Peyer's patch (tissue), 4 donors: Measurements from ENCODE around the gene ALB.

ENCODE experiments used
- POLR2A ChIP-seq, 2 donors: fragments of 450-650 bp; IDR thresholded peaks; one replicate each; pipeline ENCODE4 v1.5.1; 2017; ENCODE audit warnings: antibody characterized with exemption in 2 of 2, mild to moderate bottlenecking in 2 of 2, moderate library complexity in 2 of 2
- TF ChIP-seq, protein P1 (sequence below), 6 experiments: fragments of 450-650 bp in 4 of 6; fragments of 200-600 bp in 2 of 6; sonication (generic) in 1 of 6; IDR thresholded peaks; one replicate each; pipeline ENCODE4 v1.5.1; 2017 to 2019; ENCODE audit warnings: antibody characterized with exemption in 6 of 6, mild to moderate bottlenecking in 3 of 6, moderate library complexity in 1 of 6

- TF ChIP-seq POLR2A (IDR thresholded peaks at IDR 0.05), result no peak
- TF ChIP-seq, protein P1, sequence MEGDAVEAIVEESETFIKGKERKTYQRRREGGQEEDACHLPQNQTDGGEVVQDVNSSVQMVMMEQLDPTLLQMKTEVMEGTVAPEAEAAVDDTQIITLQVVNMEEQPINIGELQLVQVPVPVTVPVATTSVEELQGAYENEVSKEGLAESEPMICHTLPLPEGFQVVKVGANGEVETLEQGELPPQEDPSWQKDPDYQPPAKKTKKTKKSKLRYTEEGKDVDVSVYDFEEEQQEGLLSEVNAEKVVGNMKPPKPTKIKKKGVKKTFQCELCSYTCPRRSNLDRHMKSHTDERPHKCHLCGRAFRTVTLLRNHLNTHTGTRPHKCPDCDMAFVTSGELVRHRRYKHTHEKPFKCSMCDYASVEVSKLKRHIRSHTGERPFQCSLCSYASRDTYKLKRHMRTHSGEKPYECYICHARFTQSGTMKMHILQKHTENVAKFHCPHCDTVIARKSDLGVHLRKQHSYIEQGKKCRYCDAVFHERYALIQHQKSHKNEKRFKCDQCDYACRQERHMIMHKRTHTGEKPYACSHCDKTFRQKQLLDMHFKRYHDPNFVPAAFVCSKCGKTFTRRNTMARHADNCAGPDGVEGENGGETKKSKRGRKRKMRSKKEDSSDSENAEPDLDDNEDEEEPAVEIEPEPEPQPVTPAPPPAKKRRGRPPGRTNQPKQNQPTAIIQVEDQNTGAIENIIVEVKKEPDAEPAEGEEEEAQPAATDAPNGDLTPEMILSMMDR (IDR thresholded peaks at IDR 0.05), result no peak
These were observed 49.0 kb downstream of the ALB start for GRCh38 chr4:73452953-73453700.
